IMR-90 (cell line): Measurements from ENCODE around the gene AGAP1. TPM values are rescaled to one million over a fixed set of nuclear protein-coding genes. Genes with fewer than 3 reads are reported as not detected.

ENCODE experiments used
- ATAC-seq: fragments of 200-7000 bp; cut with Tn5 transposase; 2 replicates; pipeline ENCODE4 v1.9.1; 2020; ENCODE audit warnings: low read depth, mild to moderate bottlenecking, moderate library complexity
- BruUV-seq: library from RNA; stranded (reverse); fragments of 400-500 nt; replicated peaks from 2 replicates; lab custom pipeline; 2021; lab: Mats Ljungman, UMichigan
- CTCF ChIA-PET: fragments of 300-600 bp; formaldehyde crosslinking; extraction: SDS; loops from one replicate; lab custom pipeline; 2021; ENCODE audit warnings: antibody characterized with exemption; lab: Yijun Ruan, JAX
- POLR2A ChIA-PET: fragments of 300-600 bp; sonication (Branson Sonifier 250); formaldehyde crosslinking; loops from one replicate; lab custom pipeline; 2022; ENCODE audit warnings: antibody characterized with exemption; ENCODE audit not compliant: unreplicated experiment; lab: Charles Lee
- DNase-seq: peaks from one replicate; pipeline ENCODE4 v3.0.0; 2013
- H2AFZ ChIP-seq: replicated peaks from 2 replicates; pipeline ENCODE3; 2013; ENCODE audit warnings: low read length, mild to moderate bottlenecking; ENCODE audit not compliant: poor library complexity
- H2AK5ac ChIP-seq: 2 replicates; pipeline ENCODE4 v1.6.1; 2013; ENCODE audit warnings: low read depth, low read length, inconsistent platforms
- H2AK9ac ChIP-seq: replicated peaks from 2 replicates; pipeline ENCODE3; 2013; ENCODE audit warnings: mild to moderate bottlenecking, low read depth, low read length, moderate library complexity; ENCODE audit not compliant: poor library complexity
- H2BK120ac ChIP-seq: 2 replicates; pipeline ENCODE4 v1.6.1; 2013; ENCODE audit warnings: low read depth, low read length, inconsistent platforms
- H2BK15ac ChIP-seq: 3 replicates; pipeline ENCODE4 v1.6.1; 2013; ENCODE audit warnings: low read depth, low read length, inconsistent platforms
- H2BK20ac ChIP-seq: 2 replicates; pipeline ENCODE4 v1.6.1; 2013; ENCODE audit warnings: low read depth, mild to moderate bottlenecking, inconsistent platforms, low read length, moderate library complexity
- H2BK5ac ChIP-seq: 2 replicates; pipeline ENCODE4 v1.6.1; 2013; ENCODE audit warnings: mild to moderate bottlenecking, low read depth, low read length, inconsistent platforms; ENCODE audit not compliant: poor library complexity, severe bottlenecking
- H3K14ac ChIP-seq: replicated peaks from 2 replicates; pipeline ENCODE4 v1.6.1; 2013; ENCODE audit warnings: low read depth, low read length, inconsistent platforms
- H3K18ac ChIP-seq: 2 replicates; pipeline ENCODE4 v1.6.1; 2013; ENCODE audit warnings: low read depth, low read length, control low read depth
- H3K23ac ChIP-seq: 2 replicates; pipeline ENCODE4 v1.6.1; 2013; ENCODE audit warnings: low read depth, low read length, inconsistent platforms
- H3K27ac ChIP-seq: 2 replicates; pipeline ENCODE4 v1.5.1; 2013; ENCODE audit warnings: mild to moderate bottlenecking, control low read depth, low read length; ENCODE audit not compliant: insufficient read depth
- H3K27me3 ChIP-seq: 2 replicates; pipeline ENCODE4 v1.6.1; 2013; ENCODE audit warnings: low read length; ENCODE audit not compliant: control insufficient read depth, insufficient read depth
- H3K36me3 ChIP-seq: 2 replicates; pipeline ENCODE4 v1.6.1; 2013; ENCODE audit warnings: low read length, mixed read lengths; ENCODE audit not compliant: control insufficient read depth, insufficient read depth
- H3K4ac ChIP-seq: 2 replicates; pipeline ENCODE4 v1.6.1; 2013; ENCODE audit warnings: low read depth, low read length, inconsistent platforms
- H3K4me1 ChIP-seq: 2 replicates; pipeline ENCODE4 v1.6.1; 2013; ENCODE audit warnings: low read length, mixed read lengths; ENCODE audit not compliant: control insufficient read depth, insufficient read depth
- H3K4me2 ChIP-seq: 2 replicates; pipeline ENCODE4 v1.6.1; 2013; ENCODE audit warnings: low read depth, mild to moderate bottlenecking, control low read depth, low read length, moderate library complexity
- H3K4me3 ChIP-seq: 2 replicates; pipeline ENCODE4 v1.5.1; 2013; ENCODE audit warnings: low read depth, mild to moderate bottlenecking, control low read depth, low read length, moderate library complexity; ENCODE audit not compliant: insufficient read depth
- H3K56ac ChIP-seq: 2 replicates; pipeline ENCODE4 v1.6.1; 2013; ENCODE audit warnings: low read length, inconsistent platforms; ENCODE audit not compliant: insufficient read depth; ENCODE audit errors: extremely low read depth
- H3K79me1 ChIP-seq, 2 experiments: 2 replicates each; pipeline ENCODE4 v1.6.1; 2013; ENCODE audit warnings: low read length in 2 of 2, inconsistent platforms in 1 of 2, low read depth in 1 of 2
- H3K9ac ChIP-seq: 2 replicates; pipeline ENCODE4 v1.6.1; 2013; ENCODE audit warnings: low read depth, low read length, control low read depth
- H3K9me1 ChIP-seq: 2 replicates; pipeline ENCODE4 v1.6.1; 2013; ENCODE audit warnings: low read length, inconsistent platforms; ENCODE audit not compliant: insufficient read depth
- H3K9me3 ChIP-seq: 2 replicates; pipeline ENCODE4 v1.6.1; 2013; ENCODE audit warnings: low read length; ENCODE audit not compliant: control insufficient read depth, insufficient read depth
- H4K20me1 ChIP-seq: 2 replicates; pipeline ENCODE4 v1.6.1; 2013; ENCODE audit warnings: low read length, inconsistent platforms; ENCODE audit not compliant: insufficient read depth
- H4K5ac ChIP-seq: 2 replicates; pipeline ENCODE4 v1.6.1; 2013; ENCODE audit warnings: mild to moderate bottlenecking, low read depth, low read length, control low read depth
- H4K8ac ChIP-seq, 2 experiments: 2 replicates each; pipeline ENCODE4 v1.6.1; 2013; ENCODE audit warnings: low read depth in 2 of 2, low read length in 2 of 2, control low read depth in 1 of 2, inconsistent platforms in 1 of 2
- H4K91ac ChIP-seq: 2 replicates; pipeline ENCODE4 v1.6.1; 2013; ENCODE audit warnings: low read depth, low read length, inconsistent platforms; ENCODE audit not compliant: insufficient read depth
- NFE2L2 ChIP-seq: fragments of 150-350 bp; IDR thresholded peaks from 2 replicates; pipeline ENCODE4 v1.6.1; 2016; ENCODE audit warnings: low read depth, mild to moderate bottlenecking, low read length
- POLR2A ChIP-seq: IDR thresholded peaks from 2 replicates; pipeline ENCODE4 v1.6.1; 2012; ENCODE audit warnings: mild to moderate bottlenecking, low read depth, low read length
- whole genome bisulfite sequencing, 2 experiments: methylation state at CpG; one replicate each; pipeline versions ENCODE4 v1.1.5 to v1.1.7; 2013; ENCODE audit warnings: missing lambda C conversion rate in 2 of 2; ENCODE audit not compliant: insufficient read length in 1 of 2; ENCODE audit errors: extremely low coverage in 2 of 2; 5-methylcytosine and 5-hydroxymethylcytosine counted together
- dilution Hi-C: fragments of 300-500 bp; cut with HindIII; formaldehyde crosslinking; loops from one replicate; pipeline ENCODE4 v1.14.3; 2018; ENCODE audit warnings: low sequenced_read_pairs; ENCODE audit not compliant: unreplicated experiment
- in situ Hi-C: fragments of 300-500 bp; cut with MboI; formaldehyde crosslinking; loops from 3 replicates; pipeline ENCODE4 v1.14.3; 2019; ENCODE audit warnings: low sequenced_read_pairs, inconsistent platforms, mixed read lengths
- intact Hi-C: fragments of 100-400 bp; cut with micrococcal nuclease; formaldehyde crosslinking; loops from 2 replicates; pipeline ENCODE4 v1.10.0; 2022
- polyA plus RNA-seq, 3 experiments: library from polyadenylated mRNA; depleted of rRNA; stranded (reverse); fragments of >200 nt; gene quantifications; 2 replicates each; pipeline ENCODE4 v1.2.3, GENCODE V29; 2012; ENCODE audit warnings: low replicate concordance in 1 of 3
- total RNA-seq: library from RNA; depleted of rRNA; stranded (reverse); fragments of >200 nt; gene quantifications from 2 replicates; pipeline ENCODE4 v1.2.3, GENCODE V29; 2012
- TF ChIP-seq, protein P1 (sequence below): fragments of 150-350 bp; IDR thresholded peaks from 2 replicates; pipeline ENCODE4 v1.6.1; 2016; ENCODE audit warnings: low read depth, mild to moderate bottlenecking, low read length, moderate library complexity, borderline replicate concordance

The AGAP1 gene
- total and polyA plus RNA-seq, 2 of the 4 experiments (the other 2 are of a cell fraction), result 15.1 to 16.4 TPM

GRCh38 chr2:235851828-235852525, 358.1 kb downstream of the AGAP1 start:
- no peak overlapping the region for H2BK20ac ChIP-seq
- peaks cover 4 to 7% of the 10 kb centered on the region in 2 experiments; a peak in 2 of 4 replicates for H3K79me1 ChIP-seq
- no peak for ATAC-seq
- H3K9ac ChIP-seq, result no peak overlapping the region
- H2AFZ ChIP-seq, result no peak overlapping the region
- BruUV-seq, result no TSS peak
- 0 out of 2 replicates have a peak, but pooled peaks cover 3% of the 10 kb centered on the region for H4K20me1 ChIP-seq
- no peak overlapping the region for H2BK15ac ChIP-seq
- intact Hi-C loops, result no loop called here
- TF ChIP-seq NFE2L2 (no peak), POLR2A (no peak)
- TF ChIP-seq, protein P1, sequence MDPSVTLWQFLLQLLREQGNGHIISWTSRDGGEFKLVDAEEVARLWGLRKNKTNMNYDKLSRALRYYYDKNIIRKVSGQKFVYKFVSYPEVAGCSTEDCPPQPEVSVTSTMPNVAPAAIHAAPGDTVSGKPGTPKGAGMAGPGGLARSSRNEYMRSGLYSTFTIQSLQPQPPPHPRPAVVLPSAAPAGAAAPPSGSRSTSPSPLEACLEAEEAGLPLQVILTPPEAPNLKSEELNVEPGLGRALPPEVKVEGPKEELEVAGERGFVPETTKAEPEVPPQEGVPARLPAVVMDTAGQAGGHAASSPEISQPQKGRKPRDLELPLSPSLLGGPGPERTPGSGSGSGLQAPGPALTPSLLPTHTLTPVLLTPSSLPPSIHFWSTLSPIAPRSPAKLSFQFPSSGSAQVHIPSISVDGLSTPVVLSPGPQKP, result no peak
- no peaks in the 10 kb centered on the region for H3K9me3 ChIP-seq
- no peak overlapping the region for H3K4ac ChIP-seq
- no peak overlapping the region for H4K8ac ChIP-seq
- peaks cover 8% of the 10 kb centered on the region for H3K9me1 ChIP-seq
- WGBS, 2 experiments, result 88% methylated on average over 6 of the region's 26 CpGs; no CpG with 5 or more reads in 1 of the 2 experiments
- no peak overlapping the region for H2AK9ac ChIP-seq
- no peak overlapping the region for H3K14ac ChIP-seq
- no peak overlapping the region for H3K18ac ChIP-seq
- no peaks in the 10 kb centered on the region for H3K27me3 ChIP-seq
- no peaks in the 10 kb centered on the region for H3K36me3 ChIP-seq
- no peak overlapping the region for H3K4me2 ChIP-seq
- H3K23ac ChIP-seq, result no peak overlapping the region
- no peak overlapping the region for H3K27ac ChIP-seq
- no peak overlapping the region for H2BK5ac ChIP-seq
- in situ Hi-C loops, result no loop called here
- H3K4me3 ChIP-seq, result no peak overlapping the region
- H2AK5ac ChIP-seq, result no peak overlapping the region
- H3K4me1 ChIP-seq, result no peaks in the 10 kb centered on the region
- H2BK120ac ChIP-seq, result no peak overlapping the region
- H4K91ac ChIP-seq, result no peak overlapping the region
- ChIA-PET CTCF (no interaction called here), POLR2A (no interaction called here)
- dilution Hi-C loops, result no loop called here
- H3K56ac ChIP-seq, result no peak overlapping the region
- no peak for DNase-seq
- H4K5ac ChIP-seq, result no peak overlapping the region
